ENCODE data around the gene TAS2R39.

GRCh38 chr7:143177374-143178119, 5.7 kb upstream of the TAS2R39 start:
- TF ChIP-seq CTCF (IDR thresholded peaks at IDR 0.05; ENCODE audit: low read length) (no peak), EZH2 (IDR thresholded peaks at IDR 0.05; ENCODE audit: borderline replicate concordance, low read length) (no peak)

Measured in OCI-LY1 (cell line).